ENCODE measurements around the gene RARRES1. TPM values are rescaled to one million over a fixed set of nuclear protein-coding genes. Genes with fewer than 3 reads are reported as not detected.
"Not testable (repeated sequence)": the region's sequence is repeated elsewhere in the genome, so short reads cannot be mapped to it uniquely, and the experiment has no call there.

RARRES1 gene
- total RNA-seq, 1 donor from 2014 or later, result 65.8 TPM

GRCh38 chr3:158703566-158703965 lies 28.7 kb downstream of the RARRES1 start:
- no peaks in the 10 kb centered on the region for H3K9me3 ChIP-seq
- ATAC-seq, result no peak
- H3K27me3 ChIP-seq (ENCODE audit: low read depth), result no peaks in the 10 kb centered on the region
- no peak overlapping the region for H3K4me3 ChIP-seq
- no peak for TF ChIP-seq CTCF (IDR thresholded peaks at IDR 0.05)
- peaks cover 41% of the 10 kb centered on the region for H3K36me3 ChIP-seq
- no peak overlapping the region for H3K27ac ChIP-seq
- H3K4me1 ChIP-seq, result peaks cover 13% of the 10 kb centered on the region
- intact Hi-C loops (cut with DNase I), result no loop called here
- no peak for DNase-seq

GRCh38 chr3:158702815-158703481 lies 29.3 kb downstream of the RARRES1 start:
- no peak for ATAC-seq
- Histone ChIP-seq H3K4me3 (no peak overlapping the region), H3K4me1 (peaks cover 13% of the 10 kb centered on the region), H3K36me3 (peaks cover 40% of the 10 kb centered on the region), H3K27me3 (ENCODE audit: low read depth) (no peaks in the 10 kb centered on the region), H3K9me3 (no peaks in the 10 kb centered on the region), H3K27ac (no peak overlapping the region)
- no peak for DNase-seq
- TF ChIP-seq CTCF (IDR thresholded peaks at IDR 0.05), result no peak
- intact Hi-C loops (cut with DNase I), result no loop called here

- intact Hi-C loops (cut with DNase I), result no loop called here
- Histone ChIP-seq H3K4me3 (no peak overlapping the region), H3K4me1 (peaks cover 13% of the 10 kb centered on the region), H3K27ac (no peak overlapping the region), H3K36me3 (peaks cover 42% of the 10 kb centered on the region), H3K9me3 (no peaks in the 10 kb centered on the region), H3K27me3 (ENCODE audit: low read depth) (no peaks in the 10 kb centered on the region)
- ATAC-seq (no peak), DNase-seq (no peak)
- no peak for TF ChIP-seq CTCF (IDR thresholded peaks at IDR 0.05)
Measured at GRCh38 chr3:158701420-158702065, 30.7 kb downstream of the RARRES1 start.

- DNase-seq, result no peak
- no peak for TF ChIP-seq CTCF (IDR thresholded peaks at IDR 0.05)
- H3K4me1 ChIP-seq, result peaks cover 13% of the 10 kb centered on the region
- ATAC-seq, result peak in 1 of 2 donors; percentile 44
- intact Hi-C loops (cut with DNase I), result no loop called here
- peaks cover 33% of the 10 kb centered on the region for H3K36me3 ChIP-seq
- no peaks in the 10 kb centered on the region for H3K27me3 ChIP-seq (ENCODE audit: low read depth)
- no peaks in the 10 kb centered on the region for H3K9me3 ChIP-seq
- no peak overlapping the region for H3K4me3 ChIP-seq
- no peak overlapping the region for H3K27ac ChIP-seq
Measured at GRCh38 chr3:158700559-158700958, 31.7 kb downstream of the RARRES1 start.

GRCh38 chr3:158696618-158697017 lies 35.6 kb downstream of the RARRES1 start:
- no peak for TF ChIP-seq CTCF (IDR thresholded peaks at IDR 0.05)
- H3K27ac ChIP-seq, result no peak overlapping the region
- no peak for DNase-seq

GRCh38 chr3:158693866-158694456 lies 38.3 kb downstream of the RARRES1 start:
- intact Hi-C loops (cut with DNase I); H3K27ac ChIP-seq; H3K9me3 ChIP-seq; DNase-seq; H3K27me3 ChIP-seq (ENCODE audit: low read depth); H3K4me3 ChIP-seq; ATAC-seq; H3K4me1 ChIP-seq: not testable (repeated sequence)
- peaks cover 58% of the 10 kb centered on the region for H3K36me3 ChIP-seq

More at GRCh38 chr3:158696618-158697017, 35.6 kb downstream of the RARRES1 start:
- Histone ChIP-seq H3K9me3 (no peaks in the 10 kb centered on the region), H3K27me3 (ENCODE audit: low read depth) (no peaks in the 10 kb centered on the region), H3K4me3 (no peak overlapping the region), H3K4me1 (peaks cover 5% of the 10 kb centered on the region), H3K36me3 (peaks cover 39% of the 10 kb centered on the region)
- intact Hi-C loops (cut with DNase I), result no loop called here
- ATAC-seq, result peak in 1 of 2 donors; percentile 41
